ENCODE data around the gene TRIM34. TPM values are rescaled to one million over a fixed set of nuclear protein-coding genes. Genes with fewer than 3 reads are reported as not detected.

Gene TRIM34, protein sequence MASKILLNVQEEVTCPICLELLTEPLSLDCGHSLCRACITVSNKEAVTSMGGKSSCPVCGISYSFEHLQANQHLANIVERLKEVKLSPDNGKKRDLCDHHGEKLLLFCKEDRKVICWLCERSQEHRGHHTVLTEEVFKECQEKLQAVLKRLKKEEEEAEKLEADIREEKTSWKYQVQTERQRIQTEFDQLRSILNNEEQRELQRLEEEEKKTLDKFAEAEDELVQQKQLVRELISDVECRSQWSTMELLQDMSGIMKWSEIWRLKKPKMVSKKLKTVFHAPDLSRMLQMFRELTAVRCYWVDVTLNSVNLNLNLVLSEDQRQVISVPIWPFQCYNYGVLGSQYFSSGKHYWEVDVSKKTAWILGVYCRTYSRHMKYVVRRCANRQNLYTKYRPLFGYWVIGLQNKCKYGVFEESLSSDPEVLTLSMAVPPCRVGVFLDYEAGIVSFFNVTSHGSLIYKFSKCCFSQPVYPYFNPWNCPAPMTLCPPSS
- 8.1 TPM for total RNA-seq

DNA sequence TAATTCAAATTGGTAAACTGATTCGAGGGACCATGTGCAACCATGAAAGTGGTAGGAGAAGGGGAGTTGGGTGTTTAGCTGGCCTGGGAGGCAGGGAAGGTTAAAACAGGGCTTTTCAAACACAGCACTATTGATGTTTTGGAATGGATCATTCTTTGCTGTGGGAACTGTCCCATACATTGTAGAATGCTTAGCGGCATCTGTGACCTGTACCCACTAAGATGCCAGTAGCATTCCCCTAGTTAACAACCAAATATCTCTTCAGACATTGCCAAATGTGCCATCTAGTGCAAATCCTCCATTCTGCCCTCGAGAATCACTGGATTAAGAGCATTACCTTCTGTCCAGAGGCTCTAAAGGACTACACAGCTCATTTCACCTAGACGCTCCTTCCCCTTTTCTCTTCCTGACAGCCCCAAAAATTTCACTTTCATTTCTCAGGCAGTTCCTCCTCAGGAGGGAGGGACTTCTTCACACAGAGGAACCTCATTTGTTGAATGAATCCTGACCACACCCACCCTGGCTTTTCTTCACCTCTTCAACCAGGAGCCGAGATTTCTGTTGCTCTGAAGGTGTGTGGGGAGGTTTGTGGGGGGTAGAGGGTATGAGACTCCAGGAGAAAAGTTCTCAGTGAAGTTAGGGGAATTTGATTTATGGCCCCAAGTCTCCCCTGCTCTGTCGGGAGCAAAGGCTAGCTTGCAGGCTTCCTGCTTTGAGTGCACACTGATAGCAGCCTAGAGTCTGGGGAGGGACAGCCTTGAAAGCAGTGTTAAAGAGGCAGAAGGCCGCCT, at the start of gene TRIM34:
TRIM34 (plus strand) TSS at position 513 of the 791 bp plus-strand sequence. CDS start 7,331 bp downstream, outside the sequence.

DNA sequence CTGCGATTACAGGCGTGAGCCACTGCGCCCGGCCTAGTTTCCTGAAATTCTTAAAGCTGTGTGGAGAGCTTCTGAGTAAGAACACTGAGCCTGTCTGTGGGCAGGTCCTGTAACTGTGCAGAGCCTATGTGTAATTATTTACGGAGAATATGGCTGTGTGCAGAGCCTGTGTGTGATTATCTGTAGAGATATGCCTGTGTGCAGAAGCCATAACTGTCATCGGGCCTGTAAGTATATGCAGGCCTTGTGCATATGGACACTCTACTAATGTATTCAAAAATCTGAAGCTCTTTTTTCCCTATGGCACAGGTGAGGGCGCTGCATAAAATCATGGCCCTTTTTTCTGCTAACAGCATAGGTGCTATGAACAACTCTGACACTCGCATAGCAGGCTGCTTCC, 44.2 kb upstream of the TRIM34 start, which contains the start of gene OR52B6:
OR52B6 (plus strand) TSS at position 301 of the 400 bp plus-strand sequence; CDS start at position 301, 0 bp downstream.

DNA sequence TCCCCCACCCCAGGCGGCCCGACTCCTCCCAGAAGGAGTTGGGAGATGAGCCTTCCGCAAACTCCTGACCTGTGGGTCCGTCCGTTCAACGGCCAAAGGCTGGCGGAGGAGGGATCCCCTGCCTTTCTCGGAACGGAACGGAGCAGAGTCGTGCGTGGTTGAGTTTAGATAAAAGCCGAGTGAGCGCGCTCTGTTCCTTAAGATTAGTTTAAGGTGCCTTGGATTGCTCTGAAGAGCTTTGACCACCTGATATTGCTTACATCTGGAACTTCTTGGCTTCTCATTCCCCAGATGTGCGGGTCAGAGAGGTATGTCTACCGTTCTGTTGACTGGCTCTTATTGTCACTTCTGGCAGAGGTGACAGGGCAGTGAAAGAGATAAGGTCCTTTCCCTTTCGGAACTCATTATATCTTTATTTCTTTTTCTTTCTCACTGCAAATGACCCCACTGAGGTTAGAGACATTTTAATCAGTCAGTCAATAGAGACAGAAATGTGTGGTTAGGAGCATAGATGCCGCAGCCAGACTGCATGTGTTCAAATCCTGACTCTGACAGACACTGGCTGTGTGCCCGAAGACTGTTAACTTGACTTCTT, 28.1 kb upstream of the TRIM34 start, which contains the start of gene TRIM6:
TRIM6 (plus strand) TSS at position 31 of the 595 bp plus-strand sequence; CDS start at position 292, 261 bp downstream.

DNA sequence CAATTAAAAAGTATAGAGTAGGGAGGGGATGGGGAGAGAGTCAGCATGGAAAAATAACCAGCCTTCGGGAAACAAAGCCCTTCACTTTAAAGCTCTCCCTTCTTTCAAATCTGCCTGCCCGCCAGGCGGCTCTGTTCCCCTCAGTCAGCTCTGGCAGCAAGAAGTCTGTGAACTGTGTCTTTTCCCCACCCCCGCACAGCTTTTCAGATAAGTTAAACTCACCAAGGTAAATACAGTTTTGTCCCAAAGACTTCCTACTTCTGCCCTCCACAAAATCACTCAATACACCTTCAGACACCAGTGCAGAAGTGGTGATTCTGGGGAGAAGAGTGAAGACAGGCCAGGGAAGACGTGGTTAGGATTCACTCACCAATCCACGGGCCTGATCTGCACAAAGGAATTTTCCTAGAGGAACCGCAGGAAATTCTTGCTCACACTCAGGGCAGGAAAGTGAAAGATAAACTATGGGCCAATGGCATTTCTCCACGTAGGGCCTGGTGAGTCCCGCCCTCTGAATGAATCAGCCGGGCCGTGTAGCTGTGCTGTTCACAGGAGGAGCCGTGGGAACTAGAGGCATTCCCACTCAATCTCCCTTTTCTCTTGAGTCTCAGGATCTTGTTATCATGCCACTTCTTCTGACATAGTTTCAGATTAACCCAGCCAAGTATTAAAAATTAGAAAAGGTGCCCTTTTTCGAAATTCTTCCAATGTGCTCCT, 60.0 kb downstream of the TRIM34 start, which contains the start of gene TRIM5:
TRIM5 (minus strand) TSS at position 429 of the 717 bp plus-strand sequence. CDS start 4,897 bp downstream, outside the sequence.

DNA sequence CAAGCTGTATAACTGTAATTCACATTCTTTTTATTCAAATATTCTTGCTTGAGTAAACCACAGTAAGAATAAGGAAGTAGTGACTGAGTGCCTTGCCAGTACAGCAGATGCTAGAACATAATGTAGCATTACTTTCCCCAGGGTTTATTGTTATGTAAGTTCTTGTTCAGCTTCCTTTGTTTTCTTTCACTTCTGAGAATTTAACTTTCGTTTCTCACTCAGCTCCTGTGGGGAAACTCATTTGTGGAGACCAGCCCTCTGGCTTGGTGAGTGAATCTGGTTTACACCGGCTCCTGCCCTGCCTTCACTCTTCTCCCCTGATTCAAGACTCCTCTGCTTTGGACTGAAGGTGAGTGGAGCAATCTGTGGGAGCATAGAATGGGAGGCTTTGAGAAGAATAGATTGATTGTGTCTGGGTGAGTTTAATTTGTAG, 64.8 kb downstream of the TRIM34 start, which contains the start of gene TRIM22:
TRIM22 (plus strand) TSS at position 240 of the 433 bp plus-strand sequence. CDS start 6,443 bp downstream, outside the sequence.

Other genes starting within 250 kb of the TRIM34 start
- not detected for gene OR51M1, start 241.2 kb upstream of the TRIM34 start, total RNA-seq
- not detected for gene OR51Q1, start 202.9 kb upstream of the TRIM34 start, total RNA-seq
- 0.64 TPM for gene OR51I1, start 183.5 kb upstream of the TRIM34 start, total RNA-seq
- gene OR51I2, start 175.7 kb upstream of the TRIM34 start, total RNA-seq, result not detected
- gene OR52D1, start 136.3 kb upstream of the TRIM34 start, total RNA-seq, result not detected
- 0.82 TPM for gene UBQLN3, start 115.0 kb upstream of the TRIM34 start, total RNA-seq
- gene UBQLNL, start 108.3 kb upstream of the TRIM34 start, total RNA-seq, result 1.5 TPM
- gene OR52H1, start 76.5 kb upstream of the TRIM34 start, total RNA-seq, result 2.3 TPM
- not detected for gene OR52B6, start 44.1 kb upstream of the TRIM34 start, total RNA-seq
- gene TRIM6, start 28.4 kb upstream of the TRIM34 start, total RNA-seq, result 19.2 TPM
- gene TRIM5, start 60.1 kb downstream of the TRIM34 start, total RNA-seq, result 37.5 TPM
- 22.4 TPM for gene TRIM22, start 64.8 kb downstream of the TRIM34 start, total RNA-seq
- gene OR56B1, start 111.4 kb downstream of the TRIM34 start, total RNA-seq, result not detected
- gene OR52N4, start 129.2 kb downstream of the TRIM34 start, total RNA-seq, result not detected
- gene OR52N5, start 158.4 kb downstream of the TRIM34 start, total RNA-seq, result not detected
- not detected for gene OR52N1, start 166.3 kb downstream of the TRIM34 start, total RNA-seq
- not detected for gene OR52N2, start 183.9 kb downstream of the TRIM34 start, total RNA-seq
- not detected for gene OR52E6, start 216.9 kb downstream of the TRIM34 start, total RNA-seq
- gene OR52E8, start 232.7 kb downstream of the TRIM34 start, total RNA-seq, result not detected